HL-60 (cell line): ENCODE data around the gene ZNF665.

Experiments used
- DNase-seq, 2 experiments: peaks; one replicate each; pipeline ENCODE4 v3.0.0-alpha.2; 2010 to 2020; ENCODE audit warnings: low read depth in 1 of 2, low spot score in 1 of 2
- H3K27ac ChIP-seq: fragments of 250-450 bp; sonication (Bioruptor Pico); replicated peaks from 2 replicates; pipeline ENCODE4 v1.5.1; 2020; ENCODE audit warnings: mild to moderate bottlenecking, moderate library complexity
- H3K27me3 ChIP-seq: fragments of 250-450 bp; sonication (Bioruptor Pico); 2 replicates; pipeline ENCODE4 v1.5.1; 2021; ENCODE audit warnings: mild to moderate bottlenecking, moderate library complexity; ENCODE audit not compliant: insufficient read depth, poor library complexity, severe bottlenecking
- H3K4me3 ChIP-seq: replicated peaks from 2 replicates; pipeline ENCODE4 v1.5.1; 2011; ENCODE audit warnings: mild to moderate bottlenecking, control low read depth, low read length; ENCODE audit not compliant: insufficient read depth
- CTCF ChIP-seq: IDR thresholded peaks from one replicate; pipeline ENCODE4 v1.5.1; 2011; ENCODE audit warnings: low read length, control low read depth, inconsistent platforms; ENCODE audit not compliant: insufficient read depth
- GABPA ChIP-seq: IDR thresholded peaks from 2 replicates; pipeline ENCODE4 v1.6.1; 2012; ENCODE audit warnings: low read depth
- POLR2AphosphoS5 ChIP-seq: IDR thresholded peaks from 2 replicates; pipeline ENCODE4 v1.6.1; 2012; ENCODE audit warnings: low read depth
- REST ChIP-seq: IDR thresholded peaks from 2 replicates; pipeline ENCODE4 v1.6.1; 2012; ENCODE audit warnings: low read depth; ENCODE audit not compliant: insufficient replicate concordance
- SPI1 ChIP-seq: IDR thresholded peaks from 2 replicates; pipeline ENCODE4 v1.6.1; 2012; ENCODE audit warnings: low read depth, mild to moderate bottlenecking, borderline replicate concordance

The ZNF665 gene

DNA sequence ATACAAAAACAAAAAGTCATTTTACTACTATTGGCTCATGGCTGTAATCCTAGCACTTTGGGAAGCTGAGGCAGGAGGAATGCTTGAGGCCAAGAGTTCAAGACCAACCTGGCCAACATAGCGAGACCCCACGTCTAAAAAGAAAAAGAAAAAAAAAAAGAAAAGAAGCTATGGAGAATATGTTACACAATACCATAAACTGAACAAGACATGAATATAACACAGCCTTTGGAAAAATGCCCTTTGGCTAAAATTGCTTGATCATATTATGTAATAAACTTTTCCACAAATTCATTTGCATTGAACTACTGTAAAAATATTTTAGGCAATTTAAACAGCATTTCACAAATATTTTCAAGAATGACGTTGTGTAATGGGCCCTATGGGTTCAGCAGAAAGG, 56.7 kb downstream of the ZNF665 start:
- no peak for TF ChIP-seq REST
- no peak for TF ChIP-seq CTCF
- no peak for TF ChIP-seq GABPA
- no peak for TF ChIP-seq POLR2AphosphoS5
- TF ChIP-seq SPI1, result no peak
- Histone ChIP-seq H3K27ac (no peak overlapping the region), H3K4me3 (no peak overlapping the region), H3K27me3 (peaks cover 9% of the 10 kb centered on the region)
- DNase-seq, result no peak

DNA sequence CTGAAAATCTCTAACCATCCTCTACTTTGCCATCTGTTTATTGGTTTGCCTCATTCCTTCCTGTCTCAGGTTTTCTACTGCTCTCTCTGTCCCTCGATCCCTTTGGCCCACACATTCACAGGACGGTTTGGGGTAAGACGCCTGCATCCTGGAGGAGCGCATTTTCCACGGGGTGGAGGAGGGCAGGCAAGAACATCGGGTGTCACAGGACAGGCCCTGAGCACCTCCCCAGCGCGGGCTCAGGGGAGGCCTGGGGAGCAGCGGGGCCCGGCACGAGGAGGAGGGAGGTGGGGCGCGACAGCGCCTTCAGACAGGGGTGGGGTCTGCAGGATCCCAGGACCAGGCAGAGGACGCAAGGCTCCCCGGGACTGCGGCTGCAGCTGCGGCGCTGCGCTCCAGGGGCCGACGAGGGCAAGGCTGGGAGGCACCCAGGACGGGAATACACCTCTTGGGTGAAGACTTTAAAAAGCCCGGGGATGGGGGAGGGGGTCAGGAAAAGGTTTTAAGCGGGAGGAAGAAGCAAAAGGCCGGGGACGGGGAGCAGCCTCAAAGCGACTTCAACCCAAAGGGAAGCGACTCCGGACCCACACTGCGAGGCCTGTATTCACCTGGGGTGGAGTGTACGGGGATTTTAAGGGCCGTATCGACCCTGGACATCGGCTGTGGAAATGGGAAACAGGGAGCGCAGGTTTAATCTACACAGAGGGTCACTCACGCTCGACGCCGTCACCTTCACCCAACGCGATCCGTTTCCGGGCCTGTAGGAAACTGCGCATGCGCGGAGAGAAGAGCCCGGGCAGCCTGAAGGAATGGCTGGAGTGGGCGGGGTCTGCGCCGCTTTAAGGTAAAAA, 60.8 kb downstream of the ZNF665 start, which contains the start of gene ZNF415:
TSS of gene ZNF415 (minus strand) at position 770 of the 851 bp plus-strand sequence. CDS start 10,234 bp downstream, outside the sequence.
- H3K27ac ChIP-seq, result no peak within 1 kb of the TSS
- H3K4me3 ChIP-seq, result no peak within 1 kb of the TSS
- peaks cover 9% of the 10 kb centered on the region for H3K27me3 ChIP-seq
- no peak for TF ChIP-seq GABPA
- TF ChIP-seq CTCF, result no peak
- TF ChIP-seq POLR2AphosphoS5, result no peak
- TF ChIP-seq SPI1, result no peak
- no peak for TF ChIP-seq REST
- DNase-seq, result peak in 1 of 2 experiments; percentile 16

- peaks cover 9% of the 10 kb centered on the region for H3K27me3 ChIP-seq
- TF ChIP-seq REST (no peak), CTCF (no peak), POLR2AphosphoS5 (no peak), SPI1 (no peak), GABPA (no peak)
- DNase-seq, result no peak
- no peak overlapping the region for H3K4me3 ChIP-seq
- no peak overlapping the region for H3K27ac ChIP-seq
Observed at GRCh38 chr19:53131727-53132126, 61.4 kb downstream of the ZNF665 start.
